ENCODE data around the gene SNX22. TPM values are rescaled to one million over a fixed set of nuclear protein-coding genes. Genes with fewer than 3 reads are reported as not detected.

Gene SNX22
- polyA plus RNA-seq, 1 donor (not counting 4 experiments of a cell fraction or from before 2014, with no cell fraction given): 0.04 TPM

GRCh38 chr15:64162478-64162868, 10.9 kb downstream of the SNX22 start:
- FAIRE-seq: no peak
- H3K79me2 ChIP-seq (ENCODE audit: control insufficient read depth, insufficient read depth, low read length): peaks cover 42% of the 10 kb centered on the region

GRCh38 chr15:64162869-64163658, 11.5 kb downstream of the SNX22 start, which contains the start of gene PPIB:
TSS of gene PPIB (minus strand) at chr15:64163022. CDS start at chr15:64162986, 36 bp downstream.
- TF ChIP-seq EZH2 (IDR thresholded peaks at IDR 0.05; ENCODE audit: low read length): no peak
- peak; percentile 40 to 75 (median 60) for TF ChIP-seq CTCF (optimal IDR thresholded peaks at IDR 0.05 in 1 of 3, IDR thresholded peaks at IDR 0.05 in 1 of 3, conservative IDR thresholded peaks at IDR 0.05 in 1 of 3; ENCODE audit: extremely low read depth in 1 of 3, insufficient read depth in 2 of 3, low read length in 3 of 3)
- FAIRE-seq (no peak), DNase-seq (ENCODE audit: low read depth, low spot score) (peak; percentile 74)
- H3K27me3 ChIP-seq (ENCODE audit: control insufficient read depth, extremely low read depth, insufficient read depth, low read length): no peaks in the 10 kb centered on the region
- peaks cover 37% of the 10 kb centered on the region for H3K79me2 ChIP-seq (ENCODE audit: control insufficient read depth, insufficient read depth, low read length)
- H3K4me2 ChIP-seq (ENCODE audit: control insufficient read depth, extremely low read depth, insufficient read depth, low read depth, low read length): peak within 1 kb of the TSS; percentile 100
- dilution Hi-C loops (cut with MboI; ENCODE audit: extremely low pct_ligation_motif_present, low sequenced_read_pairs): no loop called here
- H3K4me3 ChIP-seq (ENCODE audit: control insufficient read depth in 2 of 3, extremely low read depth in 1 of 3, insufficient read depth in 2 of 3, low read depth in 1 of 3, low read length in 3 of 3): peak within 1 kb of the TSS; percentile 76 to 99 (median 99)
- peaks cover 2% of the 10 kb centered on the region for H3K9me1 ChIP-seq (ENCODE audit: control insufficient read depth, extremely low read depth, insufficient read depth, low read length)
- H3K9ac ChIP-seq (ENCODE audit: control insufficient read depth, extremely low read depth, insufficient read depth, low read length): peak within 1 kb of the TSS; percentile 95
- H3K36me3 ChIP-seq (ENCODE audit: control insufficient read depth in 2 of 2, extremely low read depth in 1 of 2, insufficient read depth in 2 of 2, low read length in 2 of 2): peaks cover 21 to 31% of the 10 kb centered on the region in 2 experiments
- H3K9me3 ChIP-seq (ENCODE audit: control insufficient read depth, low read depth, low read length): no peaks in the 10 kb centered on the region
- H3K27ac ChIP-seq (ENCODE audit: control insufficient read depth, insufficient read depth, low read length): peak within 1 kb of the TSS; percentile 92
- peaks cover 9% of the 10 kb centered on the region for H4K20me1 ChIP-seq (ENCODE audit: control insufficient read depth, extremely low read depth, insufficient read depth, low read length)
- H3K4me1 ChIP-seq (ENCODE audit: control insufficient read depth, extremely low read depth, insufficient read depth, low read length): peaks cover 25% of the 10 kb centered on the region
- H2AFZ ChIP-seq (ENCODE audit: control insufficient read depth, low read length): peak within 1 kb of the TSS; percentile 68

More at GRCh38 chr15:64162478-64162868, 10.9 kb downstream of the SNX22 start:
- Histone ChIP-seq H3K4me3 (ENCODE audit: control insufficient read depth in 2 of 3, extremely low read depth in 1 of 3, insufficient read depth in 2 of 3, low read depth in 1 of 3, low read length in 3 of 3) (peak overlapping the region; percentile 76 to 99 (median 99)), H3K27me3 (ENCODE audit: control insufficient read depth, extremely low read depth, insufficient read depth, low read length) (no peaks in the 10 kb centered on the region), H3K36me3 (ENCODE audit: control insufficient read depth in 2 of 2, extremely low read depth in 1 of 2, insufficient read depth in 2 of 2, low read length in 2 of 2) (peaks cover 21 to 37% of the 10 kb centered on the region in 2 experiments), H3K9ac (ENCODE audit: control insufficient read depth, extremely low read depth, insufficient read depth, low read length) (peak overlapping the region; percentile 95), H3K9me1 (ENCODE audit: control insufficient read depth, extremely low read depth, insufficient read depth, low read length) (peaks cover 2% of the 10 kb centered on the region), H3K27ac (ENCODE audit: control insufficient read depth, insufficient read depth, low read length) (peak overlapping the region; percentile 92), H4K20me1 (ENCODE audit: control insufficient read depth, extremely low read depth, insufficient read depth, low read length) (peaks cover 10% of the 10 kb centered on the region), H3K9me3 (ENCODE audit: control insufficient read depth, low read depth, low read length) (no peaks in the 10 kb centered on the region), H3K4me2 (ENCODE audit: control insufficient read depth, extremely low read depth, insufficient read depth, low read depth, low read length) (peak overlapping the region; percentile 100), H2AFZ (ENCODE audit: control insufficient read depth, low read length) (peak overlapping the region; percentile 61), H3K4me1 (ENCODE audit: control insufficient read depth, extremely low read depth, insufficient read depth, low read length) (peaks cover 25% of the 10 kb centered on the region)
- TF ChIP-seq EZH2 (IDR thresholded peaks at IDR 0.05; ENCODE audit: low read length) (no peak), CTCF (optimal IDR thresholded peaks at IDR 0.05 in 1 of 3, IDR thresholded peaks at IDR 0.05 in 1 of 3, conservative IDR thresholded peaks at IDR 0.05 in 1 of 3; ENCODE audit: extremely low read depth in 1 of 3, insufficient read depth in 2 of 3, low read length in 3 of 3) (no peak)
- dilution Hi-C loops (cut with MboI; ENCODE audit: extremely low pct_ligation_motif_present, low sequenced_read_pairs): no loop called here
- DNase-seq (ENCODE audit: low read depth, low spot score): no peak
